Endothelial cell of hepatic sinusoid (primary cell): ENCODE data around the gene VANGL2.

Source experiments
- in situ Hi-C: cut with HindIII; loops from 2 replicates; pipeline ENCODE4 v1.10.0; 2017; ENCODE audit warnings: low sequenced_read_pairs

VANGL2 gene

GRCh38 chr1:160454371-160455152 lies 54.2 kb downstream of the VANGL2 start:
- in situ Hi-C loops, result no loop called here

DNA sequence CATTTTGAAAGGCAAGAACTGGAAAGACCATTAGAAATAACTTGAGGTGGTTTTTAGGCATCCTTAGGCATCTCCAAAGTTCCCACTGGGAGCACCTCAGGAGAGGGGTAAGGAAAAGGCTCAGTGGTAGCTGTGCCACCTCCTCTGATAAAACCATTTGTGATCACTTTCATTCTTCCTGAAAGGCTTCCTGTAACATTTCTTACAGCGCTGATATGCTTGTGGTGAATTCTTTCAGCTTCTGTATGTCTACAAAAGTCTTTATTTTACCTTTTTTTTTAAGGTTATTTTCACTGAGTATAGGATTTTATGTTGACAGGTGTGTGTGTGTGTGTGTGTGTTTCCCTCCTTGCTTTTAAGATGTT lies 54.8 kb downstream of the VANGL2 start:
- in situ Hi-C loops, result no loop called here

- in situ Hi-C loops, result no loop called here
These were observed 58.7 kb downstream of the VANGL2 start for GRCh38 chr1:160459056-160459455.

DNA sequence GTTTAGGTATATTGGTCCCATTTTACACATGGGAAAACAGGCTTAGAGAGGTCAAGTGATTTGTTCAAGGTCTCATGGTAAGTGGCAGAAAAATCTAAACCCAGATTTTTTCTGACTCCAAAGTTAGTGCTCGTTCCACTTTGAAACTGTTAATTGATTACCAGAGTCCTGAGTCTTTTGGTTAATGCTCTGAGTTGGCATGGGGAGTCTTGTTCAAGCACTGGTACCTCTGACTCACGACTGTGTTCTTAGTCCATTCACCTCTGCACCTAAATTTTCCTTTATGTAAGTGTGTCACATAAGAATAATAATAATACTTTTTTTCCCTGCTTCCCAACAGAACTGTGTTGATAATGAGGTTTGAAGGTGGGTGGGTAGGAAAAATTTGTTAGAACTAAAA lies 59.3 kb downstream of the VANGL2 start:
- in situ Hi-C loops, result loop anchor here (10.0 kb wide), 1 partner anchor 185 kb away; the partner anchor contains the start of gene SLAMF1

DNA sequence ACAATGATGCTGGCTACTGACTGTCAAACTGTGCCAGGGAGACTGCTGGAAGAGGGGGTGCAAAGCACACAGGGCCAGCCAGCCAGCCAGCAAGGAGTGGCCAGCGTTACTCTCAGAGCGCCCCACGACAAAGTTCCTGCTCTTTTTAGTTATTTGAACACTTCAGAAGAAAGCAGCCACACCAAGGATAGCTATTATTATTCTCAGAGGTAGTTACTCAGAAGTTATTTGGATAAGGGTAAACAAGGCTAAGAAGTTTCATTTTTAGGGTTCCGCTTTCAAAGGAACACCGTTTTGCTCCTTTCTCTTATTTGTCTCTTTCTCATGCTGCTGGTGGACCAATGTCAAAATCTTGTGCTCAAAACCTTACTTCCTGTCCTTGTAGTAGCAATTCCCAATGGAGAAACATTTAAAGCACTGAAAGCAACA lies 59.9 kb downstream of the VANGL2 start:
- in situ Hi-C loops, result loop anchor here (10.0 kb wide), 1 partner anchor 185 kb away; the partner anchor contains the start of gene SLAMF1

DNA sequence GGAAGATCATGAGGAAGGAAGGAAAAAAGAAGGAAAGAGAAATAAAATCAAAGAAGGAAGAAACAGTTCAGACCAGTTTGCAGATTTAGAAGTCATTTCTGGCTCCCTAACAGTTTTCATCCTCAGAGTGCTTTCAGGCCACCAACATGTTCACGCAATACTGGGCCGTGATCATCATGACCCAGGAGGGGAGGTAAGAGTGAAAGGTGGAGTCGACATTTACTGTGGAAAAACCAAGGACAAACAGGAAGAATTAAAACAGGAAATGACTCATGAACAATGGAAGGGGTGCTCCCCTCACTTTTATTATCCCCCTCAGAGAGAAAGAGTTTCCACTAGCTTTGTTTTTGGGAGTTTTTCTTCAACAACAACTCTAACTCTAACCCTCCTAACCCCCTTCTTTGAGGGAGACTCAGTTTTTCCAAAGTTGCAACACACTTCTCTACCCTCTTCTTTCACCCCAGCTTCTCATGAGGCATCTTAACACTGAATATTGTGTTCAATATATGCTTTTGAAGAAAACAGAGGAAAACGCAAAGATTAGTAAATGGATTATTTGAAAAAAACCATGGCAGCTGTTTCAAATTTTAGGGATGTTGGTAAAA lies 60.4 kb downstream of the VANGL2 start:
- in situ Hi-C loops, result loop anchor here (10.0 kb wide), 1 partner anchor 184 kb away; the partner anchor contains the start of gene SLAMF1

DNA sequence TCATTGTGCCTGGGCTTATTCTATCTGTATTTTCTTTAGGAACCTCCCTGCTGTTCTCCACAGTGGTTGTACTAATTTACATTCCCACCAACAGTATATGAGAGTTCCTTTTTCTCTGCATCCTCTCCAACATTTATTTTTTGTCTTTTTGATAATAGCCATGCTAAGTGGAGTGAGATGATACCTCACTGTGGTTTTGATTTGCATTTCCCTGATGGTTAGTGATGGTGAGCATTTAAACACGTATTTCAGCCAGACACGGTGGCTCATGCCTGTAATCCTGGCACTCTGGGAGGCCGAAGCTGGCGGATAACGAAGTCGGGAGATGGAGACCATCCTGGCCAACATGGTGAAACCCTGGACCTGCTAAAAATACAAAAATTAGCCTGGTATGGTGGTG lies 64.8 kb downstream of the VANGL2 start:
- in situ Hi-C loops, result loop anchor here (10.0 kb wide), 1 partner anchor 180 kb away; the partner anchor contains the start of gene SLAMF1

GRCh38 chr1:160466961-160467360 lies 66.6 kb downstream of the VANGL2 start:
- in situ Hi-C loops, result loop anchor here (10.0 kb wide), 1 partner anchor 178 kb away; the partner anchor contains the start of gene SLAMF1

DNA sequence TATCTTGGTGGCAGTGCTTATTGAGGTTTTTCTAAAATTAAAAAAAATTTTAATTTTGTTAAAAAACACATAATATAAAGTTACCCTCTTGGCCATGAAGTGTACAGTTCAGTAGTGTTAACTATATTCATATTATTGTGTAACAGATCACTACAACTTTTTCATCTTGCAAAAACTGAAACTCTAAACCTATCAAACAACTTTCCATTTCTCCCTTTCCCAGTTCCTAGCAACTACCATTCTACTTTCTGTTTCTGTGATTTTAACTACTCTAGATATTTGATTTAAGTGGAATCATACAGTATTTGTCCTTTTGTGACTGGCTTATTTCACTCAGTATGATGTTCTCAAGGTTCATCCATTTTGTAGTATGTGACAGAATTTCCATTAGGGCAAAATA lies 67.2 kb downstream of the VANGL2 start:
- in situ Hi-C loops, result loop anchor here (10.0 kb wide), 1 partner anchor 177 kb away; the partner anchor contains the start of gene SLAMF1

DNA sequence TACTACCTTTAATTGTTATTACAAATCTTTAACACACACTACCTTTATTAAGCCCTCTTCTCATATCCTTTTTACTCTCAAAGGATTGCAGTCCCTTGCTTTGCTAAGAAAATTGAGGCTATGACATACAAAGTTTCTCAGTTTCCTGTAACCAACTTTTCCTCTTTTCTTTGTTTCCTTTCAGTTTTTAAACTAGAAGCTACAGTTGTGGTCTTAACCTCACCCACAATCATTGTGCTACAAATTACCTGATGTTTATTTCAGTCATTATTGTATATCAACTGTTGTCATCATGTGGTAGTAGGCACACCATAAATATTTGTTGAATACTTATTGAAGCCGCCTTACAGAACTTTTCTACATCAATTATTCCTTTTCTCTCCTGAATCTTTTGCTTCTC lies 70.9 kb downstream of the VANGL2 start:
- in situ Hi-C loops, result no loop called here

DNA sequence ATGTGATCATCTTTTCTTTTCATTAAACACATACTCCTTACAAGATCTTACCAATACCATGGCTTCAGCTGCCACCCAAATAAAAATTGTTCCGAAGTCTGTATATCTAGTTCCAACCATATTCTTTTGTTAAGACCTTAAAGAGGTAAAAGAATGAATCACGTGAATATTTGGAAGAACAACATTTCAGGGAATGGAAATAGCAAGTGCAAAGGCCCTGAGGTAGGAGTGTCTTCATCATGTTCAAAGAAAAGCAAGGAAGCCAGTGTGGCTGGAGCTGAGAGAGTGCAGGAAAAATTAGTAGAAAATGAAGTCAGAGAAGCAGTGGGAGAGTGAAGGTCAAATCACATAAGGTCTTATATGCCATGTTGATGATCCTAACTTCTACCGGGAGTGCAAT lies 71.7 kb downstream of the VANGL2 start:
- in situ Hi-C loops, result no loop called here

DNA sequence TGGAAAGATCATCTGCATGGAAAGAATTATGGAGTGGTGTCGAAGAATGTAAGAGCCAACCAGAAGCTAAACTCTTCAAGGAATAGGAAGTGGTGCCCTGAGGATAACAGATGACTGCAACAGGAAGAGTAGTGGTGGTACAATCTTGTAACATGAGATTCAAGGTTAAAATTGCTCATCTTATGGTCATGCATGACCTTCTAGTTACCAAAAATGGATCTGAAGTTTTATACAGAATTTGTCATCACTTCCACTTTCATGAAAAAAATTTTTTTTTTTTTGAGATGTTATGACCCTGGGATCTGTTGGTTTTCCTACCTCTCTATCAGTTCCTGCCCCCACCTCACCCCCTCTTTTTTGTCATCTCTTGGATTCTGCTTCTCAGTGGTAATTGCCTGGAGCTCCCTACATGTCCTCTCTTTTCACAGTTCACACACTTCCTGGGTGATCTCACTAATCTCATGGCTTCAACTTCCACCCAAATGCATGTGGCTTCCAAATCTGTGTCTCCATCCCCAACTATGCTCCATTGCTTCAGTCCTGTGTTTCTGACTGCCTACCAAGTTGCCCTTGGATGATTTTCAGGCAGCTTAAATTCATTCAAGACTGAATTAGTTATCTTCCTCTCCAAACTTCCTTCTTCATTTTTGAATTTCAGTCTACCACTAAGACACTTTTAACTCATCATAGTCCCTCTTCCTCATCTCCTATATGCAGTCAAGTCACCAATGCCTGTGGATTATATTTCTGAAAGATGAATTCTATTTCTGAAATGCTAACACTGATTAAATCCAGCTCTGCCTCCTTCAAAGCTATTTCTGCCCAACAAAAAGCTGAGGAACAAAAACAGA lies 74.3 kb downstream of the VANGL2 start:
- in situ Hi-C loops, result no loop called here
